ENCODE data around the gene ADAM15.

Gene ADAM15

DNA sequence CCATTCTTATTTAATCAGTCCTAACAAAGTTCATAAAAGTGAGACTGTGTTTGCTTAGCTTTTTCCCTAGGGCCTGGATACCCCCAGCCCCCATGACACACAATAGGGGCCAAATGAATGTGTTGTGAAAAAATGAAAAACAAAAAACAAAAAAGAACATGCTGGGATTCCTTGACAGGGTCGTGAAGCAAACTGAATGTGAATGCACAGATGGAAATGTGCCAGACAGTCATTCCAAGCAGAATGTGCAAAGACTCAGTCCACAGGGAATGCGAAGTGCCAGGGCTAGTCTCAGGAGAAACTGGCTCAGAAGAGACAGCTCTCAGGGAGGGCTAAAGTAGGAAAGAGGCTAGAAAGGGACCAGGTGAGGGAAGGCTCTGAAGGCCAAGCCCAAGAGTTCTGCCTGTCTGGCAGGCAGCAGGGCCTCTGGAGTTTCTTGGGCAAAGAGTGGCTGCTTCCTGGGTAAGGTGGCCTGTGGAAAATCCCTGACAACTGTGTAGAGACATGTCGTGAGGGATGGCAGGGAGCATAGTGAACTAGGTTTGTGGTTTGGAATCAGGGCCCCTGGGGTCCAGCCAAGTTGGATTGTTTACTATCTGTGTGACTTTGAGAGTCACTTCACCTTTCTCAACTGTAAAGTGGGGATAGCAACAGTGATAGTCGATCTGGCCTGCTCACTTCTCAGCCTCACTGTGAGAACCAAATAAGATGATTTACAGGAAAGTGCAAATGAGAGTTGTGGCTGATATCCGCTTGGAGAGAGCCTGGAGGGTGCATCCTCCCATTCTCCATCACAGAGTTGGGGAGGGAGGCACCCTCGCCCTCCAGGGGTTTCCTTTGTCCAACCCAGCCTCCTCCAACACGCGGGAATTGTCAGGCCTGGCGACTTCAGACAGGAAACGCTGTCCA is 1.2 kb upstream of the ADAM15 start:
- in situ Hi-C loops (cut with HindIII; ENCODE audit: low sequenced_read_pairs) = no loop called here

- in situ Hi-C loops (cut with HindIII; ENCODE audit: low sequenced_read_pairs) = no loop called here
Observed at GRCh38 chr1:155051342-155051776, 243 bp downstream of the ADAM15 start.

- in situ Hi-C loops (cut with HindIII; ENCODE audit: low sequenced_read_pairs) = no loop called here
Observed at GRCh38 chr1:155051777-155052398, 772 bp downstream of the ADAM15 start.

GRCh38 chr1:155052439-155053395 is 1.6 kb downstream of the ADAM15 start:
- in situ Hi-C loops (cut with HindIII; ENCODE audit: low sequenced_read_pairs) = no loop called here

DNA sequence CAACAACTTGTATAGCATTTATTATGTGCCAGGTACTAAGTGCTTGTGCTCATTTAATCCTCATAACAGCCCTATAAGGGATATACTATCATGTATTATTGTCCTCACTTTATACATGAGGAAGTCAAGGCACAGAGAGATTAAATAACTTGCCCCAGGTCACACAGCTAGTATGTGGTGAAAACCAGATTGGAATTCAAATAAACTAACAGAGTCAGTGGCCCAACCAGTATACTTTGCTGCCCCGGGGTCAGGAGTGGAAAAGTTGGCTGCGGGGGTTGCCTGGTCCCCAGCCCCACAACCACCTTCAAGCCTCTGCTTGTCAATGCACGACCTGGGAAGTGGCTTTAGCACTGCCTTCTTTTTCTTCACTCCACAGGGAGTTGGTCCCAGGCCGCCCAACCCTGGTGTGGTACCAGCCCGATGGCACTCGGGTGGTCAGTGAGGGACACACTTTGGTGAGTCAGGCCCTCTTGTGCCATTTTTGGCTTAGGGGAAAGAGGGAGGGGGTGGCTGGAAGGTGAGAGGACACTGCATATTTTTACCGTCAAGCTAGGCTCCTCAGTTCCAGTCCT is 2.5 kb downstream of the ADAM15 start:
- in situ Hi-C loops (cut with HindIII; ENCODE audit: low sequenced_read_pairs) = no loop called here

DNA sequence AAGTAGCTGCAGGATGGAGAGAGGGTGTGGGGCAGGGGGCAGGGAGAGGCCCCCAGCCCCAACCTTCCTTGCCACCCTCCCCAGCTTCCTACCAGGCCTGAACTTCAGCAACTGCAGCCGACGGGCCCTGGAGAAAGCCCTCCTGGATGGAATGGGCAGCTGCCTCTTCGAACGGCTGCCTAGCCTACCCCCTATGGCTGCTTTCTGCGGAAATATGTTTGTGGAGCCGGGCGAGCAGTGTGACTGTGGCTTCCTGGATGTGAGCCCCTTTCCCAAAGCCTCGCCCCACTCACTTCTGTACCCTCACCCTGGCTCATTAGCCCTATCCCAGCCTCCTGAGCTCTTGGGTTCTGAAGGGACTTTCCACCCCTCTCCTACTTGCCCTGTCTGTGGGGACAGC is 6.0 kb downstream of the ADAM15 start:
- in situ Hi-C loops (cut with HindIII; ENCODE audit: low sequenced_read_pairs) = no loop called here

DNA sequence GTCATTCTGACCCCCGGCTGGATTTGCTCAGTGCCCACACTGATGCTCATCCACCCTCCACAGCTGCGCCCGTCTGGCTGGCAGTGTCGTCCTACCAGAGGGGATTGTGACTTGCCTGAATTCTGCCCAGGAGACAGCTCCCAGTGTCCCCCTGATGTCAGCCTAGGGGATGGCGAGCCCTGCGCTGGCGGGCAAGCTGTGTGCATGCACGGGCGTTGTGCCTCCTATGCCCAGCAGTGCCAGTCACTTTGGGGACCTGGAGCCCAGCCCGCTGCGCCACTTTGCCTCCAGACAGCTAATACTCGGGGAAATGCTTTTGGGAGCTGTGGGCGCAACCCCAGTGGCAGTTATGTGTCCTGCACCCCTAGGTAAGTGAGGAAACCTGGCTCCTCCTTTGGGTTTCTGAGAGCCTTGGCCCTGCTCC is 6.7 kb downstream of the ADAM15 start:
- in situ Hi-C loops (cut with HindIII; ENCODE audit: low sequenced_read_pairs) = no loop called here

DNA sequence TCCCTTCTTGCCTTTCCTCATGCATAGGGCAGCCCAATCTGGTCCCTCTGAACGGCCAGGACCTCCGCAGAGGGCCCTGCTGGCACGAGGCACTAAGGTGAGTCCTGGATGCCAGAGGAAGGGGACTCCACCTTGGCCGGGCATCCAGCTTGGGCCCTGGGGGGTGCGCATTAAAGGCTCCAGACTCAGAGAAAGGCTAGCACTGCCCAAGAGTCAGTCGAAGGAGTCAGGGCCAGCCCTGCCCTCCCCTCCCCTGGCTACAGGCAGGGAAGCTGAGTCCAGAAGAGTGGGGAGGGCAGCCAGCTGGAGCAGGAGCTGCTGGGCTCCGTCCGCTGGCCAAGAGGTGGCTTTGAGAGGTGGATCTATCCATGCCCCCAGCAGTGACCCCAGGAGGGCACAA is 9.6 kb downstream of the ADAM15 start:
- in situ Hi-C loops (cut with HindIII; ENCODE audit: low sequenced_read_pairs) = loop anchor here (5.0 kb wide), 1 partner anchor 38 kb away; no protein-coding TSS in a partner anchor

DNA sequence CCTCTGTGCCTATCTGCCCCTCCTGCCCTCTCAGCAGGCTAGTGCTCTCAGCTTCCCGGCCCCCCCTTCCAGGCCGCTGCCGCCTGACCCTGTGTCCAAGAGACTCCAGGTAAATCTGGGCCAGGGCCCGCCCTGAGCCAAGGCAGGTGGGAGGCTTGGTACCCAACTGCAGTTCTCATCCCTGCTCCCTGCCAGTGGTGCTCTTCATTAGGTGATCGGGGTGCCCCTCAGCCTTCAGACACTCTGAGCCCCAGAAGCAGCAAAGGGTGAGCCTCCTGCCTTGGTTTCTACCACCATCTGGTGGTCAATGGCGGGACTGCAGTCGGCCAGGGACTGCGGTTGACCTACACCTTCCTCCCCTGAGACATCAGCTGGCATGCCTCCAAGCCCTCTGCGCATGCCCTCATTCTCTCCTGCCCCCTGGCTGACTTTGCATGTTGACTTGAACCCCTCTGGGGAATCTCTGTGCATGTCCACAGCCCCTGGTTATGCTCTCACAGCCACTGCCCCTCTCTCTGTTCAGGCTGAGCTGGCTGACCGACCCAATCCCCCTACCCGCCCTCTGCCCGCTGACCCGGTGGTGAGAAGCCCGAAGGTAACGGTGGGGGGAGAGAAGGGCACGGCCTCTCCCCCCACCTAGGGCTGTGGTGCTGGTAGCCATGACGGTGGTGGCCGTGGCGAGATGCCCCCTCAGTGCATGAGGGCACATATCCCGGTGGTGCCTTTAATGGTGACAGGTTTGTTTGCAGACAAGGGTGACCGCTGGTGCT is 10.4 kb downstream of the ADAM15 start:
- in situ Hi-C loops (cut with HindIII; ENCODE audit: low sequenced_read_pairs) = loop anchor here (5.0 kb wide), 1 partner anchor 39 kb away; no protein-coding TSS in a partner anchor

DNA sequence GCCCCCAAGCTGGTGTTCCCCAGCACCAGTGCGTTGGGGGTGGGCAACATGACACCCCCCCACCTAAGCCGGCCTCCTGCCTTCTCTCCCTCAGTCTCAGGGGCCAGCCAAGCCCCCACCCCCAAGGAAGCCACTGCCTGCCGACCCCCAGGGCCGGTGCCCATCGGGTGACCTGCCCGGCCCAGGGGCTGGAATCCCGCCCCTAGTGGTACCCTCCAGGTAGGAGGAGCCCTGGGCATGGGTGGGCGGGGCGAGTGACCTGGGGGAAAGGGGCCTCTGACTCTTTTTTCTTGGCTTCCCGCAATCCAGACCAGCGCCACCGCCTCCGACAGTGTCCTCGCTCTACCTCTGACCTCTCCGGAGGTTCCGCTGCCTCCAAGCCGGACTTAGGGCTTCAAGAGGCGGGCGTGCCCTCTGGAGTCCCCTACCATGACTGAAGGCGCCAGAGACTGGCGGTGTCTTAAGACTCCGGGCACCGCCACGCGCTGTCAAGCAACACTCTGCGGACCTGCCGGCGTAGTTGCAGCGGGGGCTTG is 11.1 kb downstream of the ADAM15 start:
- in situ Hi-C loops (cut with HindIII; ENCODE audit: low sequenced_read_pairs) = loop anchor here (5.0 kb wide), 1 partner anchor 40 kb away; no protein-coding TSS in a partner anchor

GRCh38 chr1:155062702-155063411 is 11.7 kb downstream of the ADAM15 start:
- in situ Hi-C loops (cut with HindIII; ENCODE audit: low sequenced_read_pairs) = loop anchor here (5.0 kb wide), 1 partner anchor 41 kb away; no protein-coding TSS in a partner anchor

DNA sequence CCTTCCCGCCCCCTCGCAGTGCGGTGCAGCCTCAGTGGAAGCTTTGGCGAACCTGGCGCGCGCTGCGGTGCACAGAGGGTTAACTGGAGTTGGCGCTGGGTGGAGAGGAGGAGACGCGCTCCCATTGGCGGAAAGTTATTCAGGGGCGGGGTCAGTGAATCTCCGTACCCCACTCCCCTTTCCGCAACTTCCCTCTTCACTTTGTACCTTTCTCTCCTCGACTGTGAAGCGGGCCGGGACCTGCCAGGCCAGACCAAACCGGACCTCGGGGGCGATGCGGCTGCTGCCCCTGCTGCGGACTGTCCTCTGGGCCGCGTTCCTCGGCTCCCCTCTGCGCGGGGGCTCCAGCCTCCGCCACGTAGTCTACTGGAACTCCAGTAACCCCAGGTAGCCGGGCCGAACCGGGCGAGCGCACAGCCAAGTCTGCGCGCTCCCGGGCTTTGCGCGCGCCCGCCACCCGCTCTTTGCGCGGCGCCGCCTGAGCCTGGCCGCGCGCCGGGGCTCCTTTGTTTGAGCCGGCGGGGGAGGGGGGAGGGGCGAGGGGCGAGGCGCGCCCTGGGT is 12.5 kb downstream of the ADAM15 start, which contains the start of gene EFNA4:
Gene EFNA4 (plus strand): TSS at position 191 of the 561 bp plus-strand sequence. CDS start 84 bp downstream, at position 275.
- in situ Hi-C loops (cut with HindIII; ENCODE audit: low sequenced_read_pairs) = loop anchor here (5.0 kb wide), 1 partner anchor 41 kb away; no protein-coding TSS in a partner anchor

DNA sequence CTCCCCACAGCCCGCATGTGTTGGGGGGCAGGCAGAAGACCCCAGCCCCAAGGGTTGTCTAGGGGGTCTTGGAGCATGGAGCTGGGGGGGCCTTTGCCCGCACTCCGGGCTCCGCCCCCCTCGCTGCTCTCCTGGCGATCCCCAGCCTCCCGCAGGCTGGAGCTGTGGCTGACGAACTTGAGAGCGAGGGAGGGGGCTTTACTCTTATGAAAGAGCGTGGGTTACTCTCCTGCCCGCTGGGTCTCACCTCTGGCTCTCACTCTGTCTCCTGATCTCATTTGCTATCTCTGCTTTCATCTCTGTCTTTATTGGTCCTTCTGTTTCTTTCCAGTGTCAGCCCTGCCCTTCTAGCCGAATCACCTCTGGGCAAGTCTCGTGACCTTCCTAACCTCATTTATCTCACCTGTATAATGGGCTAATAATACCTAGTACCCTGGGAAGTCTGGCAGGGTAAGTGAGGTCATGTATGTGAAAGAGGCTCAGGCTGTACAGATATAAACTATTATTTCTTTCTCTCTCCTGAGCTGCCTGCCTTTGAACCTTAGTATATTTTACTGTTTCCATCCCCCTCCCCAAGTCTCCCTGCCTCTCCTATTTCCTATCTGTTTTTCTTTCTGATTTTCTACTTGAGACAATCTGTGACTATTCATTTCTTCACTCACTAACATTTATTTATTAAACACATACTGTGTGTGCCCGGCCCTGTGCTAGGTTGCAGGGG is 13.2 kb downstream of the ADAM15 start:
- in situ Hi-C loops (cut with HindIII; ENCODE audit: low sequenced_read_pairs) = loop anchor here (5.0 kb wide), 1 partner anchor 42 kb away; no protein-coding TSS in a partner anchor

GRCh38 chr1:155064832-155065429 is 13.8 kb downstream of the ADAM15 start:
- in situ Hi-C loops (cut with HindIII; ENCODE audit: low sequenced_read_pairs) = loop anchor here (5.0 kb wide), 1 partner anchor 43 kb away; no protein-coding TSS in a partner anchor

DNA sequence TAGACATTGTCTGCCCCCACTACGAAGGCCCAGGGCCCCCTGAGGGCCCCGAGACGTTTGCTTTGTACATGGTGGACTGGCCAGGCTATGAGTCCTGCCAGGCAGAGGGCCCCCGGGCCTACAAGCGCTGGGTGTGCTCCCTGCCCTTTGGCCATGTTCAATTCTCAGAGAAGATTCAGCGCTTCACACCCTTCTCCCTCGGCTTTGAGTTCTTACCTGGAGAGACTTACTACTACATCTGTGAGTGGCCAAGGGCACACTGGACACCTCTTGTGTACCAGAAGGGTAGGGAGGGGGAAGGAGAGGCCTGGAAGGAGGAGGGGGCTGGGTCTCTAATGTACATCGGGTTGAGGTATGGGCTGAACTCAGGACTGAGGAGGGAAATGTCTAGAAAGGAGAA is 15.7 kb downstream of the ADAM15 start:
- in situ Hi-C loops (cut with HindIII; ENCODE audit: low sequenced_read_pairs) = no loop called here

DNA sequence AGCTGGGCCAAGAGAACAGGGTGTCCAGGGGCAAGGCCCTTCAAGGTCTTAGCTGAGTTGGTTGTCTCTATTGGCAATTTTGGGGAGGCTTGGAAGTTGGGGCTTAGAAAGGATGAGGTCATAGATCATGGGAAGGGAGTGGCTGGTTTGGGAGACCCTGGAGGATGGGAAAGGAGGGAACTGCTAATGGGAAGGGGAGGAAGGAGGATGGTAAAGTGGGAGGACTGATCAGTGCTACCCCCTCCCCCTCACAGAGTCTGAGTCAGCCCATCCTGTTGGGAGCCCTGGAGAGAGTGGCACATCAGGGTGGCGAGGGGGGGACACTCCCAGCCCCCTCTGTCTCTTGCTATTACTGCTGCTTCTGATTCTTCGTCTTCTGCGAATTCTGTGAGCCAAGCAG is 17.5 kb downstream of the ADAM15 start:
- in situ Hi-C loops (cut with HindIII; ENCODE audit: low sequenced_read_pairs) = no loop called here

GRCh38 chr1:155069551-155070157 is 18.5 kb downstream of the ADAM15 start:
- in situ Hi-C loops (cut with HindIII; ENCODE audit: low sequenced_read_pairs) = no loop called here
